ENCODE data around the gene TRABD. TPM values are rescaled to one million over a fixed set of nuclear protein-coding genes. Genes with fewer than 3 reads are reported as not detected.
A peak's percentile ranks its signal among the peaks of the same experiment; 100 is the strongest.

TRABD gene
- total and polyA plus RNA-seq, 2 donors, result 31.1 to 102 TPM

GRCh38 chr22:50197856-50198623 is 12.3 kb downstream of the TRABD start:
- peaks cover 0 to 3% of the 10 kb centered on the region in 2 donors for H3K27me3 ChIP-seq (ENCODE audit: control insufficient read depth in 2 of 2, insufficient read depth in 1 of 2, low read length in 1 of 2)
- WGBS, result 96% methylated on average over 61 of the region's 61 CpGs
- H3K9me3 ChIP-seq (ENCODE audit: control insufficient read depth in 2 of 2, insufficient read depth in 1 of 2, low read length in 1 of 2), result no peaks in the 10 kb centered on the region
- H3K36me3 ChIP-seq (ENCODE audit: control insufficient read depth in 2 of 2, insufficient read depth in 2 of 2, low read length in 1 of 2), result peaks cover 51 to 58% of the 10 kb centered on the region in 2 donors
- no peak overlapping the region for H3K4me3 ChIP-seq (ENCODE audit: low read length in 2 of 2)
- no peak for DNase-seq (ENCODE audit: low read depth in 6 of 9, low spot score in 9 of 9)
- H3K4me1 ChIP-seq (ENCODE audit: control insufficient read depth in 2 of 2, insufficient read depth in 2 of 2, low read length in 2 of 2), result peaks cover 24 to 32% of the 10 kb centered on the region in 2 donors
- no peak overlapping the region for H3K27ac ChIP-seq (ENCODE audit: low read depth in 1 of 2, low read length in 1 of 2)

- H3K27me3 ChIP-seq (ENCODE audit: control insufficient read depth in 2 of 2, insufficient read depth in 1 of 2, low read length in 1 of 2), result peaks cover 0 to 3% of the 10 kb centered on the region in 2 donors
- H3K4me3 ChIP-seq (ENCODE audit: low read length in 2 of 2), result no peak overlapping the region
- H3K36me3 ChIP-seq (ENCODE audit: control insufficient read depth in 2 of 2, insufficient read depth in 2 of 2, low read length in 1 of 2), result peaks cover 52 to 60% of the 10 kb centered on the region in 2 donors
- no peaks in the 10 kb centered on the region for H3K9me3 ChIP-seq (ENCODE audit: control insufficient read depth in 2 of 2, insufficient read depth in 1 of 2, low read length in 1 of 2)
- H3K27ac ChIP-seq (ENCODE audit: low read depth in 1 of 2, low read length in 1 of 2), result no peak overlapping the region
- H3K4me1 ChIP-seq (ENCODE audit: control insufficient read depth in 2 of 2, insufficient read depth in 2 of 2, low read length in 2 of 2), result peaks cover 19 to 26% of the 10 kb centered on the region in 2 donors
- WGBS, result 97% methylated on average over 16 of the region's 16 CpGs
- no peak for DNase-seq (ENCODE audit: low read depth in 6 of 9, low spot score in 9 of 9)
Observed at GRCh38 chr22:50198624-50199017, 12.9 kb downstream of the TRABD start.

GRCh38 chr22:50199251-50199721 is 13.6 kb downstream of the TRABD start:
- 96% methylated on average over 18 of the region's 18 CpGs for WGBS
- H3K4me3 ChIP-seq (ENCODE audit: low read length in 2 of 2), result no peak overlapping the region
- H3K9me3 ChIP-seq (ENCODE audit: control insufficient read depth in 2 of 2, insufficient read depth in 1 of 2, low read length in 1 of 2), result no peaks in the 10 kb centered on the region
- peaks cover 49 to 53% of the 10 kb centered on the region in 2 donors for H3K36me3 ChIP-seq (ENCODE audit: control insufficient read depth in 2 of 2, insufficient read depth in 2 of 2, low read length in 1 of 2)
- DNase-seq (ENCODE audit: low read depth in 6 of 9, low spot score in 9 of 9), result no peak
- peaks cover 0 to 3% of the 10 kb centered on the region in 2 donors for H3K27me3 ChIP-seq (ENCODE audit: control insufficient read depth in 2 of 2, insufficient read depth in 1 of 2, low read length in 1 of 2)
- H3K4me1 ChIP-seq (ENCODE audit: control insufficient read depth in 2 of 2, insufficient read depth in 2 of 2, low read length in 2 of 2), result peaks cover 19 to 22% of the 10 kb centered on the region in 2 donors
- H3K27ac ChIP-seq (ENCODE audit: low read depth in 1 of 2, low read length in 1 of 2), result no peak overlapping the region

GRCh38 chr22:50199829-50200460 is 14.2 kb downstream of the TRABD start:
- WGBS, result 9% methylated on average over 34 of the region's 34 CpGs
- Histone ChIP-seq H3K4me1 (ENCODE audit: control insufficient read depth in 2 of 2, insufficient read depth in 2 of 2, low read length in 2 of 2) (peaks cover 17 to 19% of the 10 kb centered on the region in 2 donors), H3K9me3 (ENCODE audit: control insufficient read depth in 2 of 2, insufficient read depth in 1 of 2, low read length in 1 of 2) (no peaks in the 10 kb centered on the region), H3K36me3 (ENCODE audit: control insufficient read depth in 2 of 2, insufficient read depth in 2 of 2, low read length in 1 of 2) (peaks cover 44 to 46% of the 10 kb centered on the region in 2 donors), H3K27ac (ENCODE audit: low read depth in 1 of 2, low read length in 1 of 2) (peak overlapping the region; percentile 51 to 77), H3K4me3 (ENCODE audit: low read length in 2 of 2) (peak overlapping the region; percentile 52 to 87), H3K27me3 (ENCODE audit: control insufficient read depth in 2 of 2, insufficient read depth in 1 of 2, low read length in 1 of 2) (peaks cover 0 to 3% of the 10 kb centered on the region in 2 donors)
- peak in 1 of 9 donors; percentile 43 for DNase-seq (ENCODE audit: low read depth in 6 of 9, low spot score in 9 of 9)

DNA sequence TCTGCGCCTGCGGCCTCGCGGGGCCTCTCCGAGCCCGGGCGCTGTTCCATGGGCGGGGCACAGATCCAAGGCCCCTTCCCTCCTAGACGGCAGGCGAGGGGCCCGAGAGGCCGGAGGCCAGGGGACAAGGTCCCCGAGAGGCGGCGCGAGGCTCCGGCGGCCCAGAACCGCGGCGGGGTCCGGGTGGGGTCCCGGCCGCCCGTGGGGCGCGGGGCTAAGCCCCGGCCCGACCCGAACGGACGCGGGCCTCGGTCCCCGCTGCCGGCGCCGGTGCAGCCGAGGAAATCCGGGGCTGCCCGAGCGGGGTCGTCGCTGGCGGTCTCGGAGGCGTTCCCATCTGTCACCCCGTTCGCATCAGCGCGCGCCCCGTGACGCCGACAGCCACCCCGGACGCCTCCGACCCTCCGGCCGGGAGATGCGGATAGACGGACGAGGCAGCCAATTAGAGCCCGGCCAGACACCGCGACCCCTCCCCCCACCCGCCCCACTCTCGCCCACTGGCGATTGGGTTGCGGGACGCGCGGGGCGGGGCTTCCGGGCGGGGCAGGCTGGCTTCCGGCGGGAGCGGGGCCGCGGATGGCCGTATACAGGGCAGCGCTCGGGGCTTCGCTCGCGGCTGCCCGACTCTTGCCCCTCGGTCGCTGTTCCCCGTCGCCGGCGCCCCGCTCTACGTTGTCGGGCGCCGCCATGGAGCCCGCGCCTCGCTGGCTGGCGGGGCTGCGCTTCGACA is 14.9 kb downstream of the TRABD start, which contains the start of gene SELENOO:
SELENOO (plus strand) TSS at position 551 of the 730 bp plus-strand sequence; CDS start at position 577, 26 bp downstream.
- peak in 8 of 9 donors; percentile 63 to 93 (median 84) for DNase-seq (ENCODE audit: low read depth in 6 of 9, low spot score in 9 of 9)
- under 1% methylated on average over 105 of the region's 105 CpGs for WGBS
- Histone ChIP-seq H3K27me3 (ENCODE audit: control insufficient read depth in 2 of 2, insufficient read depth in 1 of 2, low read length in 1 of 2) (peaks cover 0 to 3% of the 10 kb centered on the region in 2 donors), H3K36me3 (ENCODE audit: control insufficient read depth in 2 of 2, insufficient read depth in 2 of 2, low read length in 1 of 2) (peaks cover 40% of the 10 kb centered on the region in 2 donors), H3K9me3 (ENCODE audit: control insufficient read depth in 2 of 2, insufficient read depth in 1 of 2, low read length in 1 of 2) (no peaks in the 10 kb centered on the region), H3K27ac (ENCODE audit: low read depth in 1 of 2, low read length in 1 of 2) (peak within 1 kb of the TSS; percentile 51 to 77), H3K4me3 (ENCODE audit: low read length in 2 of 2) (peak within 1 kb of the TSS; percentile 52 to 87), H3K4me1 (ENCODE audit: control insufficient read depth in 2 of 2, insufficient read depth in 2 of 2, low read length in 2 of 2) (peaks cover 16 to 19% of the 10 kb centered on the region in 2 donors)

GRCh38 chr22:50201191-50202129 is 15.7 kb downstream of the TRABD start:
- 3% methylated on average over 115 of the region's 115 CpGs for WGBS
- peak overlapping the region; percentile 52 to 87 for H3K4me3 ChIP-seq (ENCODE audit: low read length in 2 of 2)
- peak overlapping the region in 1 of 2 donors; percentile 65 for H3K27ac ChIP-seq (ENCODE audit: low read depth in 1 of 2, low read length in 1 of 2)
- peak in 1 of 9 donors; percentile 16 for DNase-seq (ENCODE audit: low read depth in 6 of 9, low spot score in 9 of 9)
- peaks cover 39% of the 10 kb centered on the region in 2 donors for H3K36me3 ChIP-seq (ENCODE audit: control insufficient read depth in 2 of 2, insufficient read depth in 2 of 2, low read length in 1 of 2)
- H3K27me3 ChIP-seq (ENCODE audit: control insufficient read depth in 2 of 2, insufficient read depth in 1 of 2, low read length in 1 of 2), result peaks cover 0 to 3% of the 10 kb centered on the region in 2 donors
- H3K4me1 ChIP-seq (ENCODE audit: control insufficient read depth in 2 of 2, insufficient read depth in 2 of 2, low read length in 2 of 2), result peaks cover 16 to 19% of the 10 kb centered on the region in 2 donors
- no peaks in the 10 kb centered on the region for H3K9me3 ChIP-seq (ENCODE audit: control insufficient read depth in 2 of 2, insufficient read depth in 1 of 2, low read length in 1 of 2)

GRCh38 chr22:50202130-50202666 is 16.5 kb downstream of the TRABD start:
- Histone ChIP-seq H3K27ac (ENCODE audit: low read depth in 1 of 2, low read length in 1 of 2) (no peak overlapping the region), H3K9me3 (ENCODE audit: control insufficient read depth in 2 of 2, insufficient read depth in 1 of 2, low read length in 1 of 2) (no peaks in the 10 kb centered on the region), H3K27me3 (ENCODE audit: control insufficient read depth in 2 of 2, insufficient read depth in 1 of 2, low read length in 1 of 2) (peaks cover 0 to 3% of the 10 kb centered on the region in 2 donors), H3K36me3 (ENCODE audit: control insufficient read depth in 2 of 2, insufficient read depth in 2 of 2, low read length in 1 of 2) (peaks cover 40 to 41% of the 10 kb centered on the region in 2 donors), H3K4me1 (ENCODE audit: control insufficient read depth in 2 of 2, insufficient read depth in 2 of 2, low read length in 2 of 2) (peaks cover 16 to 19% of the 10 kb centered on the region in 2 donors), H3K4me3 (ENCODE audit: low read length in 2 of 2) (peak overlapping the region; percentile 52 to 87)
- DNase-seq (ENCODE audit: low read depth in 6 of 9, low spot score in 9 of 9), result no peak
- 88% methylated on average over 13 of the region's 13 CpGs for WGBS

DNA sequence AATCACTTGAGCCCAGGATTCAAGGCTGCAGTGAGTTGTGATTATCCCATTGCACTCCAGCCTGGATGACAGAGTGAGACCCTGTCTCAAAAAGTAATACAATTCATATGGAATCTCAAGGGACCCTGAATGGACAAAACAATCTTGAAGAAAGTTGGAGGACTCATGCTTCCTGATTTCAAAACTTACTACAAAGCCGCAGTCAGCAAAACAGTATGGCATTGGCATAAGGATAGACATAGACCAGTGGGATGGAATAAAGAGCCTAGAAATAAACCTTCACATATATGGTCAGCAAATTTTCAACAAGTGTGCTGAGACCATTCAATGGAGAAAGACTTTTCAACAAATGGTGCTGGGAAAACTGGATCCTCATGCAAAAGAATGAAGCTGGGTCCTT is 17.6 kb downstream of the TRABD start:
- Histone ChIP-seq H3K27me3 (ENCODE audit: control insufficient read depth in 2 of 2, insufficient read depth in 1 of 2, low read length in 1 of 2) (peaks cover 0 to 3% of the 10 kb centered on the region in 2 donors), H3K27ac (ENCODE audit: low read depth in 1 of 2, low read length in 1 of 2) (no peak overlapping the region), H3K4me1 (ENCODE audit: control insufficient read depth in 2 of 2, insufficient read depth in 2 of 2, low read length in 2 of 2) (peaks cover 16 to 19% of the 10 kb centered on the region in 2 donors), H3K36me3 (ENCODE audit: control insufficient read depth in 2 of 2, insufficient read depth in 2 of 2, low read length in 1 of 2) (peaks cover 39 to 44% of the 10 kb centered on the region in 2 donors), H3K9me3 (ENCODE audit: control insufficient read depth in 2 of 2, insufficient read depth in 1 of 2, low read length in 1 of 2) (peaks cover 0 to 2% of the 10 kb centered on the region in 2 donors), H3K4me3 (ENCODE audit: low read length in 2 of 2) (no peak overlapping the region)
- WGBS, result 99% methylated on average over 1 of the region's 1 CpG
- DNase-seq (ENCODE audit: low read depth in 6 of 9, low spot score in 9 of 9), result no peak

Data from thymus (tissue), 11 donors.